HEK293 (cell line): ENCODE measurements around the gene MBNL3.

Source experiments
- CTCF ChIA-PET: fragments of 350-600 bp; formaldehyde crosslinking; extraction: SDS; loops from one replicate; lab custom pipeline; 2021; ENCODE audit warnings: antibody characterized with exemption; lab: Yijun Ruan, JAX
- POLR2A ChIA-PET: fragments of 300-600 bp; formaldehyde crosslinking; extraction: SDS; loops from one replicate; lab custom pipeline; 2020; ENCODE audit warnings: antibody characterized with exemption, inconsistent platforms; lab: Yijun Ruan, JAX
- H3K27ac ChIP-seq: fragments of 200-500 bp; sonication (Bioruptor generic); 2 replicates; pipeline ENCODE4 v1.5.1; 2014; ENCODE audit warnings: low read depth, low read length, control low read depth, inconsistent platforms; ENCODE audit errors: extremely low read depth
- H3K36me3 ChIP-seq, 2 experiments: fragments of 200-500 bp in 1 of 2; sonication (Bioruptor generic) in 1 of 2; 1 replicate in 1 of 2; 2 replicates in 1 of 2; pipeline ENCODE4 v1.5.1; 2014 to 2017; ENCODE audit warnings: inconsistent platforms in 2 of 2, low read length in 2 of 2; ENCODE audit not compliant: control insufficient read depth in 2 of 2, insufficient read depth in 1 of 2
- H3K4me1 ChIP-seq: fragments of 200-500 bp; sonication (Bioruptor generic); 2 replicates; pipeline ENCODE4 v1.5.1; 2014; ENCODE audit warnings: mild to moderate bottlenecking, low read length, inconsistent platforms; ENCODE audit not compliant: control insufficient read depth, insufficient read depth
- H3K4me3 ChIP-seq: 2 replicates; pipeline ENCODE4 v1.5.1; 2011; ENCODE audit warnings: low read depth, mild to moderate bottlenecking, control low read depth, low read length, moderate library complexity
- H3K9me3 ChIP-seq: fragments of 200-500 bp; sonication (Bioruptor generic); 2 replicates; pipeline ENCODE4 v1.5.1; 2014; ENCODE audit warnings: low read depth, low read length, inconsistent platforms; ENCODE audit not compliant: control insufficient read depth, insufficient read depth
- ATF2 ChIP-seq: fragments of 450-650 bp; formaldehyde crosslinking; IDR thresholded peaks from 2 replicates; pipeline ENCODE4 v1.5.1; 2016; ENCODE audit warnings: missing biosample characterization, missing genetic modification characterization, low read depth
- GLI2 ChIP-seq: fragments of 450-650 bp; formaldehyde crosslinking; IDR thresholded peaks from 2 replicates; pipeline ENCODE4; 2017; ENCODE audit warnings: missing biosample characterization, missing genetic modification characterization, low read depth, borderline replicate concordance
- HIC1 ChIP-seq: fragments of 450-650 bp; formaldehyde crosslinking; IDR thresholded peaks from 2 replicates; pipeline ENCODE4 v1.5.1; 2016; ENCODE audit warnings: missing biosample characterization, missing genetic modification characterization
- SETDB1 ChIP-seq: IDR thresholded peaks from one replicate; pipeline ENCODE4 v1.6.1; 2017; ENCODE audit warnings: mild to moderate bottlenecking, low read length, moderate library complexity, mixed read lengths; ENCODE audit not compliant: insufficient read length
- ZBTB1 ChIP-seq: fragments of 450-650 bp; formaldehyde crosslinking; IDR thresholded peaks from 2 replicates; pipeline ENCODE4 v1.5.1; 2016; ENCODE audit warnings: missing biosample characterization, missing genetic modification characterization
- ZBTB49 ChIP-seq: fragments of 450-650 bp; formaldehyde crosslinking; IDR thresholded peaks from 2 replicates; pipeline ENCODE4 v1.5.1; 2016; ENCODE audit warnings: missing biosample characterization, missing genetic modification characterization, low read depth
- ZBTB8A ChIP-seq: fragments of 450-650 bp; formaldehyde crosslinking; IDR thresholded peaks from 2 replicates; pipeline ENCODE4 v1.5.1; 2016; ENCODE audit warnings: missing biosample characterization, missing genetic modification characterization
- ZNF19 ChIP-seq: fragments of 450-650 bp; formaldehyde crosslinking; IDR thresholded peaks from 2 replicates; pipeline ENCODE4; 2016; ENCODE audit warnings: missing biosample characterization, missing genetic modification characterization, low read depth
- ZNF202 ChIP-seq: fragments of 450-650 bp; formaldehyde crosslinking; IDR thresholded peaks from 2 replicates; pipeline ENCODE4 v1.5.1; 2016; ENCODE audit warnings: missing biosample characterization, missing genetic modification characterization, borderline replicate concordance
- ZNF214 ChIP-seq: fragments of 450-650 bp; formaldehyde crosslinking; IDR thresholded peaks from 2 replicates; pipeline ENCODE4 v1.5.1; 2017; ENCODE audit warnings: missing biosample characterization, mild to moderate bottlenecking, missing genetic modification characterization, borderline replicate concordance
- ZNF221 ChIP-seq: fragments of 450-650 bp; formaldehyde crosslinking; IDR thresholded peaks from 2 replicates; pipeline ENCODE4 v1.5.1; 2017; ENCODE audit warnings: missing biosample characterization, missing genetic modification characterization, borderline replicate concordance
- ZNF248 ChIP-seq: fragments of 450-650 bp; formaldehyde crosslinking; IDR thresholded peaks from 2 replicates; pipeline ENCODE4 v1.5.1; 2017; ENCODE audit warnings: missing biosample characterization, missing genetic modification characterization
- ZNF26 ChIP-seq: fragments of 450-650 bp; formaldehyde crosslinking; IDR thresholded peaks from 2 replicates; pipeline ENCODE4 v1.5.1; 2016; ENCODE audit warnings: missing biosample characterization, missing genetic modification characterization
- ZNF302 ChIP-seq: fragments of 450-650 bp; formaldehyde crosslinking; IDR thresholded peaks from 2 replicates; pipeline ENCODE4 v1.5.1; 2016; ENCODE audit warnings: missing biosample characterization, missing genetic modification characterization, low read depth
- ZNF354C ChIP-seq: fragments of 450-650 bp; formaldehyde crosslinking; IDR thresholded peaks from 2 replicates; pipeline ENCODE4 v1.5.1; 2016; ENCODE audit warnings: missing biosample characterization, missing genetic modification characterization, low read depth, borderline replicate concordance
- ZNF37A ChIP-seq: fragments of 450-650 bp; IDR thresholded peaks from 2 replicates; pipeline ENCODE4 v1.5.1; 2018; ENCODE audit warnings: missing biosample characterization, missing genetic modification characterization
- ZNF488 ChIP-seq: fragments of 450-650 bp; formaldehyde crosslinking; IDR thresholded peaks from 2 replicates; pipeline ENCODE4 v1.5.1; 2016; ENCODE audit warnings: missing biosample characterization, missing genetic modification characterization
- ZNF529 ChIP-seq: fragments of 450-650 bp; formaldehyde crosslinking; IDR thresholded peaks from 2 replicates; pipeline ENCODE4 v1.5.1; 2017; ENCODE audit warnings: missing genetic modification characterization, missing biosample characterization; ENCODE audit not compliant: insufficient replicate concordance
- ZNF660 ChIP-seq: fragments of 450-650 bp; IDR thresholded peaks from 2 replicates; pipeline ENCODE4 v1.5.1; 2018; ENCODE audit warnings: missing biosample characterization, mild to moderate bottlenecking, missing genetic modification characterization
- ZNF785 ChIP-seq: fragments of 450-650 bp; formaldehyde crosslinking; IDR thresholded peaks from 2 replicates; pipeline ENCODE4 v1.5.1; 2016; ENCODE audit warnings: missing biosample characterization, missing genetic modification characterization
- ZSCAN23 ChIP-seq: fragments of 450-650 bp; formaldehyde crosslinking; IDR thresholded peaks from 2 replicates; pipeline ENCODE4 v1.5.1; 2016; ENCODE audit warnings: missing biosample characterization, missing genetic modification characterization

The MBNL3 gene

GRCh38 chrX:132435222-132435621, 53.6 kb downstream of the MBNL3 start (continued):
- no peak for TF ChIP-seq ZNF202 (tag by site-specific recombination)
- TF ChIP-seq ZNF785 = no peak

GRCh38 chrX:132433551-132433950, 55.3 kb downstream of the MBNL3 start:
- H3K4me1 ChIP-seq = no peaks in the 10 kb centered on the region
- H3K9me3 ChIP-seq = no peaks in the 10 kb centered on the region
- POLR2A ChIA-PET = no interaction called here
- H3K4me3 ChIP-seq = no peak overlapping the region
- H3K36me3 ChIP-seq = no peaks in the 10 kb centered on the region
- TF ChIP-seq GLI2 (tag by site-specific recombination) (no peak), ZSCAN23 (tag by site-specific recombination) (no peak), SETDB1 (no peak), ATF2 (tag by site-specific recombination) (no peak), ZNF354C (tag by site-specific recombination) (no peak), ZNF214 (no peak), ZNF19 (tag by site-specific recombination) (no peak), ZNF488 (tag by site-specific recombination) (no peak), ZNF37A (no peak), ZNF529 (tag by site-specific recombination) (no peak)
- CTCF ChIA-PET = no interaction called here
- no peak overlapping the region for H3K27ac ChIP-seq

- no peaks in the 10 kb centered on the region for H3K36me3 ChIP-seq
- POLR2A ChIA-PET = no interaction called here
- H3K27ac ChIP-seq = no peak overlapping the region
- CTCF ChIA-PET = no interaction called here
- no peaks in the 10 kb centered on the region for H3K9me3 ChIP-seq
- TF ChIP-seq ZBTB8A (tag by site-specific recombination) (no peak), HIC1 (no peak), ZBTB49 (tag by site-specific recombination) (no peak), ZBTB1 (no peak), ZNF248 (tag by site-specific recombination) (no peak), ZNF660 (no peak), ZNF302 (no peak), ZNF26 (no peak), ZNF221 (tag by site-specific recombination) (no peak)
- TF ChIP-seq, all 188 proteins: peak for 0
- no peak overlapping the region for H3K4me3 ChIP-seq
- H3K4me1 ChIP-seq = no peaks in the 10 kb centered on the region
Measured at GRCh38 chrX:132433001-132433400, 55.8 kb downstream of the MBNL3 start.
